IPS-18a (cell line): ENCODE data around the gene FGFR3.

ENCODE experiments used
- H3K27ac ChIP-seq: one replicate; pipeline ENCODE4 v1.5.1; 2013; ENCODE audit warnings: low read length
- H3K27me3 ChIP-seq: one replicate; pipeline ENCODE4 v1.6.1; 2013; ENCODE audit warnings: mild to moderate bottlenecking, low read length; ENCODE audit not compliant: control insufficient read depth, insufficient read depth
- H3K36me3 ChIP-seq: one replicate; pipeline ENCODE4 v1.6.1; 2013; ENCODE audit warnings: low read depth, low read length; ENCODE audit not compliant: control insufficient read depth
- H3K4me1 ChIP-seq: one replicate; pipeline ENCODE4 v1.6.1; 2013; ENCODE audit warnings: low read depth, low read length; ENCODE audit not compliant: control insufficient read depth
- H3K4me3 ChIP-seq: one replicate; pipeline ENCODE4 v1.5.1; 2013; ENCODE audit warnings: low read length
- H3K9ac ChIP-seq: one replicate; pipeline ENCODE4 v1.6.1; 2013; ENCODE audit warnings: mild to moderate bottlenecking, low read length, moderate library complexity
- H3K9me3 ChIP-seq: one replicate; pipeline ENCODE4 v1.6.1; 2013; ENCODE audit warnings: low read depth, low read length; ENCODE audit not compliant: control insufficient read depth

The FGFR3 gene

GRCh38 chr4:1773754-1774153 lies 19.3 kb upstream of the FGFR3 start:
- H3K36me3 ChIP-seq = no peaks in the 10 kb centered on the region
- no peak overlapping the region for H3K9ac ChIP-seq
- peaks cover 8% of the 10 kb centered on the region for H3K27me3 ChIP-seq
- H3K4me1 ChIP-seq = peaks cover 19% of the 10 kb centered on the region
- no peaks in the 10 kb centered on the region for H3K9me3 ChIP-seq
- no peak overlapping the region for H3K4me3 ChIP-seq
- H3K27ac ChIP-seq = no peak overlapping the region

DNA sequence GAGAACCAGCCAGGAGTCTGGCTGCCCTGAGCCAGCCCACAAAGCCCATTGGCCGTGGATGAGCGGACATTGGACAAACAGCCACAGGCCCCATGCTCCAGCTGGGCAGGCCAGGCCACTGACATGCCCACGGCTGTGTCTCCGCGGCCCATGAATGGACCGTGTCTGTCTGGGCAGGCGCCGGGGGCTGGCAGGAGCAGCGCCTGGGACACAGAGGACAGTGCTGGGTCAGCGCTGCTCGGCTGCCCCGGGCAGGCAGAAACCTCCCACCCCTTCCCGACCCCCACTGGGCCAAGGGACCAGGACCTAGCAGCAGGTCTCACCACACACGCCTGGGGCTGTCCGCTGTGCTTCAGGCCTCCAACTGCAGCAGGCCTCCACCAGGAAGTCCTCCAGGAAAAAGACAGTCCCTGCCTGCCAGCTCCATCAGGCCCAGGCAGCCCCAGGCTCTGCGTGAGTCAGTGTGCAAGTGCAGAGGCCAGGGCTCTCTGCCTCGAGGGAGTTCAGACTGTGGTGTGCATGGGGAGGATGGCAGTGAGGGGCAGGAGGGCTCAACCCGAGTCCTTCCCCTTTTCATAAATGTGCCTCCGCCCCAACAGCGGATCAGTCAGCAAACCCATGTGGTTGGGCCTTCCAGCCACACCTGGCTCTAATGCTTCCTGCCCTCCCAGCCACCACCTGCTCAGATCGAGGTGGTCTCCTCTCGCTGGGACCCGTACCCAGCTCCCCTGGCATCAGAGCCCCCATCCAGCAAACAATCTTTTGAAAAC lies 17.2 kb upstream of the FGFR3 start:
- Histone ChIP-seq H3K27ac (no peak overlapping the region), H3K9ac (no peak overlapping the region), H3K27me3 (no peaks in the 10 kb centered on the region), H3K9me3 (no peaks in the 10 kb centered on the region), H3K36me3 (no peaks in the 10 kb centered on the region), H3K4me1 (peaks cover 21% of the 10 kb centered on the region), H3K4me3 (no peak overlapping the region)

DNA sequence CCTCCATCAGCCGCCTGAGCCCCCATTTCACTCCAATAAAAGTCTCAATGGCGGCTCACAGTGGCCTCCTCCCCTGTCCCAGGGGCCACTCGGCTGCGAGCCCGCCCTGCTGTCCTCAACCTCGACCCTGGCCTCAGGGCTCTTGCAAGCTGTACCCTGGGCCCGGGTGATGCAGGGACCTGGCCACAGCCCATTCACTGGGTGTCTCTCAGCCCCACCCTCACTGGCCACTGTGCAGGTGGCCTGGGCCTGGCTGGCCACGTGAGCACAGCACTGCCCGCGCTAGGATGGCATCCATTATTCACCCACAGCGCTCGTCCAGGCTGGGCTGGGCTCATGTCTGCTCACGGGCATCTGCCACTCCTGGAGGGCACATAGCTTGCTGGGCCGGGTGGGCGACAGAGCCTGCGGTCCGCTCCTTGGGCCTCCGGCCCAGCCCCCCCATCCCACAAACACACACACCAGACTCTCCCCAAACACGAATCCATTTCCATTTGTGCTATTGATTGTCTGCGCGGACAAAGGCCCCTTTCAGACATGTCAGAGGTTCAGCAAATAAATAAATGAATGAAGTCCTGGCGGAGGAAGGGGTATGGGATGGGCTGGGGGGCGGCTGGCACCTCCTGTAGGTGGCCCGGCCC lies 16.5 kb upstream of the FGFR3 start:
- Histone ChIP-seq H3K36me3 (no peaks in the 10 kb centered on the region), H3K9me3 (no peaks in the 10 kb centered on the region), H3K27ac (no peak overlapping the region), H3K4me1 (peaks cover 21% of the 10 kb centered on the region), H3K4me3 (no peak overlapping the region), H3K9ac (no peak overlapping the region), H3K27me3 (no peaks in the 10 kb centered on the region)

GRCh38 chr4:1777822-1778641 lies 15.1 kb upstream of the FGFR3 start:
- H3K36me3 ChIP-seq = no peaks in the 10 kb centered on the region
- no peaks in the 10 kb centered on the region for H3K9me3 ChIP-seq
- peak overlapping the region; percentile 35 for H3K27ac ChIP-seq
- H3K9ac ChIP-seq = no peak overlapping the region
- H3K27me3 ChIP-seq = no peaks in the 10 kb centered on the region
- peaks cover 21% of the 10 kb centered on the region for H3K4me1 ChIP-seq
- H3K4me3 ChIP-seq = peak overlapping the region; percentile 7

GRCh38 chr4:1778642-1779392 lies 14.3 kb upstream of the FGFR3 start:
- H3K9me3 ChIP-seq = no peaks in the 10 kb centered on the region
- no peaks in the 10 kb centered on the region for H3K36me3 ChIP-seq
- peaks cover 21% of the 10 kb centered on the region for H3K4me1 ChIP-seq
- no peak overlapping the region for H3K27ac ChIP-seq
- no peak overlapping the region for H3K4me3 ChIP-seq
- no peaks in the 10 kb centered on the region for H3K27me3 ChIP-seq
- H3K9ac ChIP-seq = no peak overlapping the region

DNA sequence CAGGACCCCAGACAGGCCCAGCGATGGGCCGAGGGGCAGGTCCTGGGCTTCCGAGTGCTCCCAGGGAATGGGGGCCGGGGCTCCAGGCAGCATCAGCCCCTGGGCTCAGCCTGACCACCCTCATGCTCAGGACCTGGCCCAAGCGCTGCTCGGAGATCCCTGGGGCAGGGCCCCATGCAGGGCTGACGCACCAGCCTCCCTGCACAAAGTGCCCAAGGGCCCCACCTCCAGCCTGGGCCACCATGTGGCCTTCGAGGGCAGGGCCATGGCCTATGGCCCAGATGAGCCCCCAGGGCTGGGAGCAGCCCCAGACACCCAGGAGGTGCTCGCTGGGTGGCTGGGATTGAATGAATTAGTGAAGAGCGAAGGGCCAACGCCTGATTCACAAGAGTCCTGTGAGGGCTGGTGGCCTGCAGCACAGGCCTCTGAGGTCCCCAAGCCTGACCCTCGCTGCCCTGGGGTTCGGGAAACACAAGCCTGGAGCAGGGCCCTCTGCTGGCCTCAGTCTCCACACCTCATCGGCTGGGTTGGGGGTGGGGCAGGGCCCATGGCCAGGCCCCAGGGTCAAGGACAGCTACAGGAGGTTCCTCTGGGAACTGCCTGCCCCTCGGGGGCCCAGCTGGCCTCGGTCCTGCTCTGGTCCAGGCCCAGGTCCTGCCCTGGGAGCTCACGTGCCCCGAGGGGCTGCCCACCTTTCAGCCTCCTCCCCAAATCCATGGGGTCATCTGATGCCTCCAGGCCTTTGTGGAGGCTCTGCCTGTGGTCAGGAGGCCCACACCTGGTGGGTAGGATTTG lies 13.3 kb upstream of the FGFR3 start:
- no peak overlapping the region for H3K4me3 ChIP-seq
- H3K4me1 ChIP-seq = peaks cover 21% of the 10 kb centered on the region
- H3K27me3 ChIP-seq = no peaks in the 10 kb centered on the region
- no peak overlapping the region for H3K27ac ChIP-seq
- H3K9ac ChIP-seq = no peak overlapping the region
- no peaks in the 10 kb centered on the region for H3K36me3 ChIP-seq
- H3K9me3 ChIP-seq = no peaks in the 10 kb centered on the region

DNA sequence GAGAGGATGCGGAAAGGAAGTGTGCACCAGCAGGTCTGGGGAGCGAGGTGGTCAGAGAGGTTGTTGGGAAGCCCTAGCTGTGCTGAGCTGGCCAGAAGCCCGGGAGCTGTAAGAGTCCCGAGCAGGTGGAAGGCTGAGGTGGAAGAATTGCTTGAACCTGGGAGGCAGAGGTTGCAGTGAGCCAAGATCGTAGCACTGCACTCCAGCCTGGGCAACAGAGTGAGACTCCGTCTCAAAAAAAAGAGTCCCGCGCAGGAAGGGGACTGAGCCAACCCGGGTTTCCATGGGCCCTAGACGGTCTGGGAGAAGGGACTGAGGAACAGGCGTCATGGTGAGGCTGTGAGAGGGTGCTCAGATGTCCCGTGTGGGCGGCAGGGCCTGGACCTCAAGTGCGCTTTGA lies 12.7 kb upstream of the FGFR3 start:
- Histone ChIP-seq H3K27me3 (no peaks in the 10 kb centered on the region), H3K4me3 (no peak overlapping the region), H3K27ac (no peak overlapping the region), H3K9ac (no peak overlapping the region), H3K4me1 (peaks cover 21% of the 10 kb centered on the region), H3K36me3 (no peaks in the 10 kb centered on the region), H3K9me3 (no peaks in the 10 kb centered on the region)

- Histone ChIP-seq H3K27ac (no peak overlapping the region), H3K36me3 (no peaks in the 10 kb centered on the region), H3K9me3 (no peaks in the 10 kb centered on the region), H3K27me3 (no peaks in the 10 kb centered on the region), H3K4me1 (peaks cover 8% of the 10 kb centered on the region), H3K9ac (no peak overlapping the region), H3K4me3 (no peak overlapping the region)
Observed at GRCh38 chr4:1783015-1783414, 10.1 kb upstream of the FGFR3 start.

DNA sequence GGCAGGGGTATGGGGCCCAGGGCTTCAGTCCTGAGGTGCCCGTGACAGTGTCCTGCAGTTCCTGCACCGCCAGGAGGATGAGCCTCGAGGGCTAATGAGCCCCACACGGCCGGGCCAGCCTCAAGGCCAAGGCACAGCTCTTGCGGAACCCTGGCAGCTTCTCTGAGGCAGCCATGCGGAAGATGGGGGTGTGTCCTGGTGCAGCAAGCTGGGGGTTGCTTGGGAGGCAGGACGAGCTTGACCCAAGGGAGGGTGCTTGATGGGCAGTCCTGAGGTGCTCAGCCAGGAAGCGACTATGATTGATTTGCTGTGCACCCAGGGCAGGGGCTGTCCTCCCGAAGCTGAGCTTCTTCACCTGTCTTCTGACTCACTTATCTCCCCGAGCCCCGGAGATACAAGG lies 9.1 kb upstream of the FGFR3 start:
- Histone ChIP-seq H3K27me3 (no peaks in the 10 kb centered on the region), H3K4me3 (no peak overlapping the region), H3K9me3 (no peaks in the 10 kb centered on the region), H3K36me3 (no peaks in the 10 kb centered on the region), H3K9ac (no peak overlapping the region), H3K4me1 (peaks cover under 1% of the 10 kb centered on the region), H3K27ac (no peak overlapping the region)

DNA sequence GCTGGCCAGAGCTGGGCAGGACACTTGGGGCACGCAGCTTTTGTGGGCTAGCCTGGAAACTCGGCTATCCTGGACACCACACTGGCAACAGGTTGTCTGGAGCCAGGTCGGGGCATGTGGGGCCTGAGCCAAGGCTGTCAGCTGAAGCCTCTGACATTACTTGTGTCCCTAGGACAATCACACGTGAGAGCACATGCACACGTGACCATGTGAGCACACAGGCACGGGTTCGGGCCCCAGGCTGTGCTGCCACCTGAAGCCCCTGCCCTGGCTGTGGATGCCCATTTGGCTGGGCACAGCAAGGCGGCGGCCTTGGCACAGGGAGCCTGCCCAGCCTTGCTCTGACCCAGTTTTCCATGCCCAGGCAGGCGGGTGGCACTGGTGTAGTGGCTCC lies 8.7 kb upstream of the FGFR3 start:
- Histone ChIP-seq H3K9me3 (no peaks in the 10 kb centered on the region), H3K36me3 (no peaks in the 10 kb centered on the region), H3K4me3 (no peak overlapping the region), H3K27me3 (no peaks in the 10 kb centered on the region), H3K4me1 (no peaks in the 10 kb centered on the region), H3K27ac (no peak overlapping the region), H3K9ac (no peak overlapping the region)
